Dendritic cell treated with granulocyte-macrophage colony-stimulating factor and Interleukin-4, amounts not matched to agents 40 ng/mL and 50 ng/mL, for 4 days (primary cell): Measurements from ENCODE around the gene PLPP4.

Experiments
- H3K27ac Mint-ChIP-seq: one replicate; pipeline ENCODE4 v1.8.0; 2022; ENCODE audit warnings: mild to moderate bottlenecking, mixed read lengths
- H3K27me3 Mint-ChIP-seq: one replicate; pipeline ENCODE4 v1.8.0; 2022; ENCODE audit warnings: mild to moderate bottlenecking, mixed read lengths
- H3K36me3 Mint-ChIP-seq: one replicate; pipeline ENCODE4 v1.8.0; 2022; ENCODE audit warnings: low read depth, mixed read lengths
- H3K4me1 Mint-ChIP-seq: one replicate; pipeline ENCODE4 v1.8.0; 2022; ENCODE audit warnings: low read depth, mixed read lengths
- H3K4me3 Mint-ChIP-seq: one replicate; pipeline ENCODE4 v1.8.0; 2022; ENCODE audit warnings: mild to moderate bottlenecking, moderate library complexity, mixed read lengths
- H3K9me3 Mint-ChIP-seq: one replicate; pipeline ENCODE4 v1.8.0; 2022; ENCODE audit warnings: mixed read lengths
- intact Hi-C: fragments of 100-400 bp; cut with micrococcal nuclease; formaldehyde crosslinking; loops from one replicate; pipeline ENCODE4 v1.15.0; 2022

Gene PLPP4

GRCh38 chr10:120507175-120507574, 50.1 kb downstream of the PLPP4 start:
- Mint-ChIP-seq H3K36me3 (no peaks in the 10 kb centered on the region), H3K27me3 (peaks cover 3% of the 10 kb centered on the region), H3K27ac (no peak overlapping the region), H3K4me1 (no peaks in the 10 kb centered on the region), H3K4me3 (no peak overlapping the region), H3K9me3 (peaks cover 8% of the 10 kb centered on the region)
- intact Hi-C loops, result no loop called here

- Mint-ChIP-seq H3K4me3 (no peak overlapping the region), H3K27ac (no peak overlapping the region), H3K4me1 (no peaks in the 10 kb centered on the region), H3K27me3 (peaks cover 3% of the 10 kb centered on the region), H3K9me3 (peaks cover 7% of the 10 kb centered on the region), H3K36me3 (no peaks in the 10 kb centered on the region)
- intact Hi-C loops, result no loop called here
Observed at GRCh38 chr10:120507651-120508050, 50.6 kb downstream of the PLPP4 start.

- Mint-ChIP-seq H3K4me3 (no peak overlapping the region), H3K4me1 (no peaks in the 10 kb centered on the region), H3K27me3 (no peaks in the 10 kb centered on the region), H3K27ac (no peak overlapping the region), H3K9me3 (no peaks in the 10 kb centered on the region), H3K36me3 (no peaks in the 10 kb centered on the region)
- intact Hi-C loops, result no loop called here
Observed at GRCh38 chr10:120508393-120508792, 51.4 kb downstream of the PLPP4 start.

DNA sequence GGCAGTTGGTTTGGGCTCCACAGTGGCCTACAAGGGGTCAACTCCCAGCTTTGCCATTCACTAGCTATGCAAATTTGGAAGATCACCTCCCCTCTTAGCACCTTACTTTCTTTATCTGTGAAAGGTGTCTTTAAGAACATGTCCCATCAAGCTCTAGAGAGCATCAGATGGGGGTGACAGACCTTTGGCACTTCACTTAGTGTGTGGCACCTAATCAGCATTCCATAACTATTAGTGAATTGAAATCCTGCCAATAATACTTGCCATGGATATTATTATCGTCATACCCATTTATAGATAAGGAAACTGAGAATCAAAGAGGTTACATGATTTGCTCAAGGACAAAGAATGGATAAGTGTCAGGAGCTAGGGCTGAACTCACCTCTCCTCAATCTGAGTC, 51.9 kb downstream of the PLPP4 start:
- no peak overlapping the region for H3K27ac Mint-ChIP-seq
- H3K27me3 Mint-ChIP-seq, result no peaks in the 10 kb centered on the region
- no peaks in the 10 kb centered on the region for H3K9me3 Mint-ChIP-seq
- intact Hi-C loops, result no loop called here
- H3K4me3 Mint-ChIP-seq, result no peak overlapping the region
- H3K4me1 Mint-ChIP-seq, result no peaks in the 10 kb centered on the region
- H3K36me3 Mint-ChIP-seq, result no peaks in the 10 kb centered on the region

DNA sequence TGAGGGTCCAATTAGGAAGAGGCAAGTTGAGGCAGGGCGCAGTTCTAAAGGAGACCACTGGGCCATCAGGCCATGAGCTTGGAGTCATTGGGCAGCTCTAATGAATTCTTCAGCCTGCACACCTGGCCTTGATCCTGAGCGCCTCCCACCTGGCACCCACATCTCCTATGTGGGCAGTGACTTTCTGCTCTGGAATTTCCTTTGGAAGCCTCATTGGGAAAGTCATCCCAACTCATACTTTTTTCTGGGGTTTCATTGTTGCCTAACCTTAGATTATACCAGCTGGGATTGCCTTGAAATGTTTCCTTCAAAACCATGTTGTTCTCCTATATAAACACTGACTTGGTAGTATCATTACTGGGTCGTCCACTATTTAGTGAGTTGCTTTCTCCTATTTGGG, 54.1 kb downstream of the PLPP4 start:
- H3K4me1 Mint-ChIP-seq, result no peaks in the 10 kb centered on the region
- intact Hi-C loops, result no loop called here
- H3K36me3 Mint-ChIP-seq, result no peaks in the 10 kb centered on the region
- no peaks in the 10 kb centered on the region for H3K9me3 Mint-ChIP-seq
- H3K27me3 Mint-ChIP-seq, result no peaks in the 10 kb centered on the region
- H3K27ac Mint-ChIP-seq, result no peak overlapping the region
- no peak overlapping the region for H3K4me3 Mint-ChIP-seq

- Mint-ChIP-seq H3K36me3 (no peaks in the 10 kb centered on the region), H3K4me3 (no peak overlapping the region), H3K27ac (no peak overlapping the region), H3K9me3 (no peaks in the 10 kb centered on the region), H3K27me3 (no peaks in the 10 kb centered on the region), H3K4me1 (no peaks in the 10 kb centered on the region)
- intact Hi-C loops, result no loop called here
Observed at GRCh38 chr10:120513307-120513796, 56.3 kb downstream of the PLPP4 start.

DNA sequence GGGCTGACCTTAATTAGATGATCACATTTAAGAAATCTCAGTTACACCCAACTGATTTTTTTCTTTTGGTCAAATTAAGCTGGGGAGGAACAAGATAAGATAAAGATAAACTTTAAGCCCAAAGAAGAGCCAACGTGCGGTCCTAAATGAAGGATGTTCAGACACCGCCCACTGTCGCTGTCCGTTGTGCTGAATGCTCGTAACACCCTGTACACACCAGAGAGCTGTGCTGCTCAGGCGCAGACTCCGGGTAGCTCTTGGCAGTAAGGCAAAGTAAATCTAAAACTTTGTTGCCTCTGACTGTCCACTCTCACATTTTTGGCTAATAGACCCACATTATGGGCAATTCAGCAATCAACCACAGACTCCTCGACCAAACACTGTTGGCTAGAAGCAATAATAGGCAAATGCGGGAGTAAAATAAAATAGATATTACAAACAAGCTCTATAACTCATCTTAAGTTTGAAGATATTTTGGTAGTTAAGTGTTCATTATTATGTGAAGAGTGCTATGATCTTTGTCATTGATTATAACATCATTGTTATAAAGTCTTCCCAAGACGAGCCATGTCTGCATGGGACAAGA, 57.1 kb downstream of the PLPP4 start:
- no peaks in the 10 kb centered on the region for H3K36me3 Mint-ChIP-seq
- H3K27me3 Mint-ChIP-seq, result no peaks in the 10 kb centered on the region
- H3K4me1 Mint-ChIP-seq, result no peaks in the 10 kb centered on the region
- no peak overlapping the region for H3K27ac Mint-ChIP-seq
- intact Hi-C loops, result no loop called here
- no peak overlapping the region for H3K4me3 Mint-ChIP-seq
- H3K9me3 Mint-ChIP-seq, result no peaks in the 10 kb centered on the region

- intact Hi-C loops, result no loop called here
- H3K4me3 Mint-ChIP-seq, result no peak overlapping the region
Observed at GRCh38 chr10:120514959-120515358, 57.9 kb downstream of the PLPP4 start.

DNA sequence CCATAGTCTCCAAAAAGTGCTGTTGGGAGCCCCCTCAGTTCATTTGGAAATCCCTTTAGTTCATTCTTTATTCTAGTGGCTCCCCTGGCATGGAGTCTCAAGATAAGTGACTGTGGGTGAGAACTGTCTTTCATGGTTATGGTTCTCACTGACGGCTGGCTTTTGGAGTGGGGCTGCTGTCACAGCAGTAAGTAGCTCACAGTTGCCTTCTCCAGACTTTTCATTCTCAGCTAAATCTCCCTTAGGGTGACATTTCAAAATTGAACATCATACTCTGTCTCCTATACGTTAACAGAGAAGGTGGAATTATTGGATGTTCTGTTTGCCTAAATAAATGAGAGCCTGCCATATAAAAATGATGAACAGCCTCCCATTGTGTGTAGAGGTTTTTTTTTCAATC, 58.7 kb downstream of the PLPP4 start:
- no peaks in the 10 kb centered on the region for H3K36me3 Mint-ChIP-seq
- no peaks in the 10 kb centered on the region for H3K27me3 Mint-ChIP-seq
- intact Hi-C loops, result no loop called here
- H3K9me3 Mint-ChIP-seq, result no peaks in the 10 kb centered on the region
- H3K4me3 Mint-ChIP-seq, result no peak overlapping the region
- no peaks in the 10 kb centered on the region for H3K4me1 Mint-ChIP-seq
- H3K27ac Mint-ChIP-seq, result no peak overlapping the region

More at GRCh38 chr10:120514959-120515358, 57.9 kb downstream of the PLPP4 start:
- Mint-ChIP-seq H3K36me3 (no peaks in the 10 kb centered on the region), H3K9me3 (no peaks in the 10 kb centered on the region), H3K27me3 (no peaks in the 10 kb centered on the region), H3K4me1 (no peaks in the 10 kb centered on the region), H3K27ac (no peak overlapping the region)

GRCh38 chr10:120516426-120516825, 59.4 kb downstream of the PLPP4 start:
- H3K4me3 Mint-ChIP-seq, result no peak overlapping the region
- H3K9me3 Mint-ChIP-seq, result no peaks in the 10 kb centered on the region
- no peaks in the 10 kb centered on the region for H3K4me1 Mint-ChIP-seq
- no peak overlapping the region for H3K27ac Mint-ChIP-seq
- H3K27me3 Mint-ChIP-seq, result no peaks in the 10 kb centered on the region
- H3K36me3 Mint-ChIP-seq, result no peaks in the 10 kb centered on the region
- intact Hi-C loops, result no loop called here

DNA sequence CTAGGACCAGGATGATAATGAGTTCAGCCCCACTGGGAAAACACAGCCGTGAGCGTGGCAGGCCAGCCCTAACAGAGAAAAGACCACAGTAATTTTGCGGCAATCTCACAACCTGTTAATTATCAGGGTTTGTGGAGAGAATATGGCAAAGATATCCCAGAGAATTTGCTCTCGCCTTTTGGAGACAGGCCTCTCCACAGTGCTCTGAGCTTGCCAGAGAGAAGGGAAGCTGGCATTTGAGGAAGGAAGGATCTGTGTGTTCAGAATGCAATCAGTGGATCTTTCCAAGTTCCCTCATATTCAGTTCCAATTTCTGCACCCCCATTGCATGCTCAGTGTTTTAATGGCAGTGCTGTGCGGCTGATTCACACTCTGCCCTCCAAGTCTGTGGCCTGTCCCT, 60.2 kb downstream of the PLPP4 start:
- Mint-ChIP-seq H3K4me1 (no peaks in the 10 kb centered on the region), H3K4me3 (no peak overlapping the region), H3K9me3 (no peaks in the 10 kb centered on the region), H3K27ac (no peak overlapping the region), H3K27me3 (no peaks in the 10 kb centered on the region), H3K36me3 (no peaks in the 10 kb centered on the region)
- intact Hi-C loops, result no loop called here

DNA sequence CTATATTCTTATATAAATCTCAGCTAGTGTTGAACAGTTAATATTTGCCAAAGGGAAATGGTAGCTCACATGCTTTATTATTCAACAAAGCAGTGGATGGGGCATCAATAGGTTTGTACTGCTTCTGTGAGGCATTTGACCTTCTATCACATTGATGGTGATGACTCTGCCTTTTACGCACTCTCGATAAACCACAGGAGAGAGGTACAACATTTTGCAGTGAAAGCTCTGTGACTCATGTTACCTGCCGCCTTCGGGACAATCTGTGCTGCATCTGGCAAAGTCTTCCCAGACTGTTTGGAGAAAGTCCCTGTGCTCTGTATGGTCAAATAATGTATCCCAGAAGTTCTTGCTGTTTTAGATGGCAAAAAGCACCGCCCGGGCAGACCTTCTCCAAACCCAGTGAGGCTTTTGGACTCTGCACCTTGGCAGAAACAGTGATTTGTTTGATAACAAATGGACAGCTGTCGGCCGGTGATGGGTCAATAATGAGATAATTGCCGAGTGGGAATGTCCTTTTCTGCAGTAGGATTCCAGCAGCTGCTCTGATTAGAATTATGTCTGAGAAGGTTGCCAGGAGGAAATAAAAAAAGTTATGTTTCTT, 61.0 kb downstream of the PLPP4 start:
- H3K9me3 Mint-ChIP-seq, result no peaks in the 10 kb centered on the region
- intact Hi-C loops, result no loop called here
- no peak overlapping the region for H3K4me3 Mint-ChIP-seq

GRCh38 chr10:120521880-120522279, 64.9 kb downstream of the PLPP4 start:
- intact Hi-C loops, result no loop called here
- H3K36me3 Mint-ChIP-seq, result no peaks in the 10 kb centered on the region

More for the DNA sequence above, 61.0 kb downstream of the PLPP4 start:
- H3K36me3 Mint-ChIP-seq, result no peaks in the 10 kb centered on the region
- H3K27ac Mint-ChIP-seq, result no peak overlapping the region
- H3K27me3 Mint-ChIP-seq, result no peaks in the 10 kb centered on the region
- H3K4me1 Mint-ChIP-seq, result no peaks in the 10 kb centered on the region

DNA sequence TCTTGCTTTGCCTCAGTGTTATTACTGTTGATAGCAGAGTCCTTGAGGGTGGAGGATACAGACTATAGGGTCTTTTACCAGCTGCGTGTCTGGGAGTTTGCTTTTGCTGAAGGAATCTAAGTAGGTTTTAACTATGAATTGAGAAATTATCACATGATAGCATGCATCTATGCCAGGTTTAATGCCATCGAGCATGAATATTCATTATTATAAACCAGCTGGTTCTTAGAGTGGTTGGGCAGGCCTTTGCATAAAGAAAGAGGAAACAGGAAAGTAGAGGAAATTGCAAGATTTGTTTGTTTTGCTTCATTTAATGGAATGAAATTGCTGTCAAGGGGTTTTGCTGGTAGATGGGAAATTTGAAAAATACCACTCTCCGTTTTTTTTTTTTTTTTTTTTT, 70.7 kb downstream of the PLPP4 start:
- H3K4me3 Mint-ChIP-seq, result no peak overlapping the region
- H3K27me3 Mint-ChIP-seq, result peaks cover 1% of the 10 kb centered on the region
- no peak overlapping the region for H3K27ac Mint-ChIP-seq
- no peaks in the 10 kb centered on the region for H3K36me3 Mint-ChIP-seq
- H3K4me1 Mint-ChIP-seq, result no peaks in the 10 kb centered on the region
- intact Hi-C loops, result no loop called here
- no peaks in the 10 kb centered on the region for H3K9me3 Mint-ChIP-seq

More at GRCh38 chr10:120521880-120522279, 64.9 kb downstream of the PLPP4 start:
- Mint-ChIP-seq H3K27me3 (no peaks in the 10 kb centered on the region), H3K4me1 (no peaks in the 10 kb centered on the region), H3K9me3 (no peaks in the 10 kb centered on the region), H3K4me3 (no peak overlapping the region), H3K27ac (no peak overlapping the region)

DNA sequence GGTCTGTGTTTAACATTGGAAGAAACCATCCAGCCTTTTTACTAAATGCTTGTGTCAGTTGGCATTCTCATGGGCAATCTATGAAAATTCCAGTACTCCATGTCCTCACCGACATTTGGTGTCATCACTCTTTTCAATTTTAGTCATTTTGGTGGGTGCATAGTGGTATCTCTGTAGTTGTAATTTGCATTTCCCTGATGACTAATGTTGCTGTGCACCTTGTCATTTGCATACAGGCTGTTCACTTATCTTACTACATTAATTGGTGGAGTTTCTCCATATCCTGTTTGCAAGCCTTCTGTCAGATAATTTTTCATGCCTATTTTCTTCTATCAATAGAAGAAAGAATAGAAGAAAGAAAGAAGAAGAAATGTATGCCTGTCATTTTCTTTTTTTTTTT, 73.7 kb downstream of the PLPP4 start:
- H3K27ac Mint-ChIP-seq, result no peak overlapping the region
- H3K4me1 Mint-ChIP-seq, result no peaks in the 10 kb centered on the region
- no peak overlapping the region for H3K4me3 Mint-ChIP-seq
- intact Hi-C loops, result no loop called here
- no peaks in the 10 kb centered on the region for H3K9me3 Mint-ChIP-seq
- no peaks in the 10 kb centered on the region for H3K36me3 Mint-ChIP-seq
- H3K27me3 Mint-ChIP-seq, result peaks cover 3% of the 10 kb centered on the region
